Measurements from ENCODE around the gene BSN. TPM values are rescaled to one million over a fixed set of nuclear protein-coding genes. Genes with fewer than 3 reads are reported as not detected.

BSN gene
- polyA plus RNA-seq, 2 of the 4 experiments (the other 2 are of a cell fraction), result 0.04 to 0.08 TPM

DNA sequence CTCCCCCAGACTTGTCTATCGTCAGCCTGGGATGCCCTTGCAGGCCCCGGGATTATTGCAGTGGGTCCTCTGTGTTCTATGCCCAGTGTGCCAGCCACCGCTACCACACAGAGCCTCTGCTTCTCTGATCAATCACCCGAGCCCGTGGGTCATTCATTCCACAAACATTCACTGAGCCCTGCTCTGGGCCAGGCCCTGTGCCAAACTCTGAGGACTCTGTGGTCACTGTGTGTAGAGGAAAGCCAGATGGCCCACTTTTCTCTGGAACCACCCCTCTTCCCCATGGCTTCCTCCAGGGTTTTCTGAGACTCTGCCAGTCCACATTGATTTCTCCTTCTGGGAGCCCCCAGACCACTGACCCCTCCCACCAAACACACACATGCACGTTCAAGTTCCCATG is 55.5 kb downstream of the BSN start:
- H3K4me3 ChIP-seq, result no peak overlapping the region
- no peak for ATAC-seq
- H3K4me2 ChIP-seq, result no peak overlapping the region
- DNase-seq (ENCODE audit: low read depth in 1 of 2, low spot score in 1 of 2), result no peak
- POLR2A ChIA-PET, result no interaction called here
- 53% methylated on average over 6 of the region's 6 CpGs for WGBS (ENCODE audit: missing lambda C conversion rate)
- no peaks in the 10 kb centered on the region; the same call in 2 of the 3 replicates for H3K9me3 ChIP-seq
- no peak for FAIRE-seq
- CTCF ChIA-PET, result no interaction called here
- no peaks in the 10 kb centered on the region for H3K4me1 ChIP-seq
- no peak overlapping the region for H3K27ac ChIP-seq
- TF ChIP-seq SREBF2 (IDR thresholded peaks at IDR 0.05) (no peak), REST (IDR thresholded peaks at IDR 0.05) (no peak), MAFK (IDR thresholded peaks at IDR 0.05; ENCODE audit: partially characterized antibody) (no peak), ZFP36 (IDR thresholded peaks at IDR 0.05; ENCODE audit: borderline replicate concordance, partially characterized antibody) (no peak), TP53 (CRISPR knock-in tag; IDR thresholded peaks at IDR 0.05) (no peak), POLR2A (IDR thresholded peaks at IDR 0.05; ENCODE audit: low read length) (no peak), FOXS1 (CRISPR knock-in tag; IDR thresholded peaks at IDR 0.05) (no peak), POLR2AphosphoS2 (conservative IDR thresholded peaks at IDR 0.05; ENCODE audit: low read length) (no peak), HEYL (CRISPR knock-in tag; IDR thresholded peaks at IDR 0.05) (no peak), GATA3 (IDR thresholded peaks at IDR 0.05; ENCODE audit: borderline replicate concordance) (no peak), ELK1 (IDR thresholded peaks at IDR 0.05; ENCODE audit: low read depth, low read length) (no peak), NFE2L2 (conservative IDR thresholded peaks at IDR 0.05; ENCODE audit: low read length) (no peak), HOXA7 (CRISPR knock-in tag; IDR thresholded peaks at IDR 0.05) (no peak), CEBPB (IDR thresholded peaks at IDR 0.05) (no peak)

GRCh38 chr3:49610666-49611280 is 56.5 kb downstream of the BSN start:
- Histone ChIP-seq H3K9me3 (no peaks in the 10 kb centered on the region; the same call in 2 of the 3 replicates), H3K4me1 (no peaks in the 10 kb centered on the region), H3K4me3 (no peak overlapping the region), H3K27ac (no peak overlapping the region), H3K4me2 (no peak overlapping the region)
- ATAC-seq (no peak), FAIRE-seq (no peak), DNase-seq (ENCODE audit: low read depth in 1 of 2, low spot score in 1 of 2) (no peak)
- POLR2A ChIA-PET, result interaction anchor here (0.6 kb wide), 1 partner anchor 79 kb away, joined by 4 read pairs; the partner anchor contains the start of genes MST1 and RNF123
- CTCF ChIA-PET, result interaction anchor here (0.9 kb wide), 1 partner anchor 71 kb away, joined by 3 read pairs; no protein-coding TSS in a partner anchor
- TF ChIP-seq GATA3 (IDR thresholded peaks at IDR 0.05; ENCODE audit: borderline replicate concordance) (no peak), RFX5 (IDR thresholded peaks at IDR 0.05) (no peak), CBX8 (IDR thresholded peaks at IDR 0.05) (no peak), KDM1A (IDR thresholded peaks at IDR 0.05; ENCODE audit: low read depth) (no peak), NFE2L2 (conservative IDR thresholded peaks at IDR 0.05; ENCODE audit: low read length) (no peak), CHD4 (IDR thresholded peaks at IDR 0.05; ENCODE audit: borderline replicate concordance) (no peak), HOXA7 (CRISPR knock-in tag; IDR thresholded peaks at IDR 0.05) (no peak), FOXS1 (CRISPR knock-in tag; IDR thresholded peaks at IDR 0.05) (no peak), REST (IDR thresholded peaks at IDR 0.05) (no peak), POLR2A (IDR thresholded peaks at IDR 0.05; ENCODE audit: low read length) (no peak), KDM5A (IDR thresholded peaks at IDR 0.05) (no peak)
